Stomach (tissue), 9 donors: ENCODE results near the gene TMEM143. TPM values are rescaled to one million over a fixed set of nuclear protein-coding genes. Genes with fewer than 3 reads are reported as not detected.
A peak's percentile ranks its signal among the peaks of the same experiment; 100 is the strongest.
"Not testable (repeated sequence)": the region's sequence is repeated elsewhere in the genome, so short reads cannot be mapped to it uniquely, and the experiment has no call there.

Experiments
- DNase-seq, 2 donors: peaks; one replicate each; pipeline versions ENCODE4 v3.0.0 to v3.0.0-alpha.2; 2013 to 2019
- H3K27ac ChIP-seq, 5 donors: fragments of 200-600 bp in 4 of 5; sonication (generic) in 4 of 5; one replicate each; pipeline ENCODE4 v1.5.1; 2013 to 2019; ENCODE audit warnings: mild to moderate bottlenecking in 1 of 5, moderate library complexity in 1 of 5
- H3K27me3 ChIP-seq, 3 donors: fragments of 200-600 bp; sonication (generic); one replicate each; pipeline ENCODE4 v1.5.1; 2017 to 2019; ENCODE audit warnings: mixed run types in 1 of 3
- H3K36me3 ChIP-seq, 4 donors: fragments of 200-600 bp; sonication (generic); 1 replicate in 3 of 4; 2 replicates in 1 of 4; pipeline ENCODE4 v1.5.1; 2016 to 2019
- H3K4me1 ChIP-seq, 4 donors: fragments of 200-600 bp; sonication (generic); one replicate each; pipeline ENCODE4 v1.5.1; 2016 to 2019
- H3K4me3 ChIP-seq, 4 donors: fragments of 200-600 bp; sonication (generic) in 3 of 4; one replicate each; pipeline ENCODE4 v1.5.1; 2016 to 2019; ENCODE audit warnings: mild to moderate bottlenecking in 1 of 4
- H3K9me3 ChIP-seq, 4 donors: fragments of 200-600 bp; sonication (generic); one replicate each; pipeline ENCODE4 v1.5.1; 2016 to 2019
- CTCF ChIP-seq, 7 experiments: fragments of 450-650 bp in 4 of 7; fragments of 200-600 bp in 3 of 7; sonication (generic) in 3 of 7; IDR thresholded peaks; one replicate each; pipeline ENCODE4 v1.5.1; 2016 to 2019; ENCODE audit warnings: antibody characterized with exemption in 7 of 7, control low read depth in 2 of 7, mild to moderate bottlenecking in 1 of 7
- EP300 ChIP-seq: sonication (generic); formaldehyde crosslinking; IDR thresholded peaks from one replicate; pipeline ENCODE4 v1.6.1; 2017; ENCODE audit warnings: antibody characterized with exemption
- POLR2A ChIP-seq, 4 donors: fragments of 450-650 bp; IDR thresholded peaks; one replicate each; pipeline ENCODE4 v1.6.1; 2016; ENCODE audit warnings: antibody characterized with exemption in 4 of 4, control low read depth in 2 of 4, mild to moderate bottlenecking in 1 of 4, moderate library complexity in 1 of 4
- POLR2AphosphoS5 ChIP-seq, 3 donors: sonication (generic); formaldehyde crosslinking; IDR thresholded peaks; one replicate each; pipeline ENCODE4 v1.6.1; 2016; ENCODE audit warnings: antibody characterized with exemption in 3 of 3
- WGBS, 5 donors: extraction: QIAGEN DNeasy Blood & Tissue Kit in 3 of 5; methylation state at CpG; one replicate each; pipeline versions ENCODE4 v1.1.5 to v1.1.7; 2013 to 2018; 5-methylcytosine and 5-hydroxymethylcytosine counted together
- intact Hi-C: fragments of 100-400 bp; cut with DNase I; formaldehyde crosslinking; loops from one replicate; pipeline ENCODE4 v1.15.1; 2023; ENCODE audit warnings: low total_unique reads
- polyA plus RNA-seq, 3 donors: library from polyadenylated mRNA; stranded (reverse); fragments of 200-250 nt; gene quantifications; one replicate each; pipeline ENCODE4 v1.2.3, GENCODE V29; 2013
- total RNA-seq, 5 donors: library from RNA; depleted of rRNA; stranded (reverse); fragments of >200 nt; gene quantifications; one replicate each; pipeline versions ENCODE4 v1.1.0 to v1.2.3, GENCODE V29; 2014 to 2016
- donor health status: healthy with polysubstance abuse.
- donor health status: Bipolar disorder and iron deficiency.
- donor health status: healthy.

The TMEM143 gene
- total and polyA plus RNA-seq, 8 donors, result 4.2 to 33.3 (median 10.0) TPM

- no peak overlapping the region for H3K4me3 ChIP-seq
- TF ChIP-seq POLR2AphosphoS5 (IDR thresholded peaks at IDR 0.05) (no peak), CTCF (IDR thresholded peaks at IDR 0.05) (no peak), EP300 (no peak), POLR2A (IDR thresholded peaks at IDR 0.05) (no peak)
- no peak for DNase-seq
- H3K9me3 ChIP-seq, result no peaks in the 10 kb centered on the region
- H3K4me1 ChIP-seq, result peaks cover 7 to 16% (median 13%) of the 10 kb centered on the region in 4 donors
- no peak overlapping the region for H3K27ac ChIP-seq
- WGBS, 5 donors, result 75 to 92% (median 81%) methylated on average over 4 of the region's 4 CpGs
- no peaks in the 10 kb centered on the region for H3K36me3 ChIP-seq
- peaks cover 0 to 42% (median 10%) of the 10 kb centered on the region in 3 donors for H3K27me3 ChIP-seq
- intact Hi-C loops, result no loop called here
Observed at GRCh38 chr19:48292798-48293197, 70.9 kb downstream of the TMEM143 start.

GRCh38 chr19:48291489-48291815 is 72.3 kb downstream of the TMEM143 start:
- H3K9me3 ChIP-seq, intact Hi-C loops, H3K36me3 ChIP-seq, H3K27ac ChIP-seq, DNase-seq: not testable (repeated sequence)
- WGBS, 5 donors, result 31 to 36% (median 33%) methylated on average over 11 of the region's 11 CpGs
- Histone ChIP-seq H3K27me3 (peaks cover 0 to 33% (median 10%) of the 10 kb centered on the region in 3 donors), H3K4me1 (peaks cover 7 to 16% (median 13%) of the 10 kb centered on the region in 4 donors), H3K4me3 (peak overlapping the region in 2 of 4 donors; percentile 49 to 51)

GRCh38 chr19:48290771-48291488 is 72.8 kb downstream of the TMEM143 start:
- WGBS, 5 donors, result 1 to 3% (median 2%) methylated on average over 41 to 45 of the region's 45 CpGs
- Histone ChIP-seq H3K4me1 (peaks cover 7 to 16% (median 13%) of the 10 kb centered on the region in 4 donors), H3K9me3 (peaks cover 0 to 12% (median 11%) of the 10 kb centered on the region in 4 donors), H3K27me3 (peaks cover 0 to 33% (median 10%) of the 10 kb centered on the region in 3 donors), H3K4me3 (peak overlapping the region; percentile 38 to 51 (median 44)), H3K27ac (peak overlapping the region in 3 of 5 donors; percentile 29 to 61 (median 44)), H3K36me3 (peaks cover 0 to 11% (median 0%) of the 10 kb centered on the region in 4 donors)
- intact Hi-C loops, result no loop called here
- peak; percentile 81 to 92 for DNase-seq
- TF ChIP-seq CTCF (IDR thresholded peaks at IDR 0.05), result peak in 6 of 7 experiments; percentile 46 to 98 (median 96)
- TF ChIP-seq POLR2AphosphoS5 (IDR thresholded peaks at IDR 0.05), result peak in 1 of 3 donors; percentile 55
- no peak for TF ChIP-seq POLR2A (IDR thresholded peaks at IDR 0.05)
- TF ChIP-seq EP300, result no peak

- H3K27ac ChIP-seq, result peak overlapping the region in 1 of 5 donors; percentile 61
- peaks cover 0 to 14% (median 12%) of the 10 kb centered on the region in 4 donors for H3K9me3 ChIP-seq
- peak overlapping the region; percentile 38 to 51 (median 44) for H3K4me3 ChIP-seq
- peaks cover 7 to 16% (median 13%) of the 10 kb centered on the region in 4 donors for H3K4me1 ChIP-seq
- peaks cover 0 to 30% (median 10%) of the 10 kb centered on the region in 3 donors for H3K27me3 ChIP-seq
- TF ChIP-seq POLR2A (IDR thresholded peaks at IDR 0.05) (no peak), POLR2AphosphoS5 (IDR thresholded peaks at IDR 0.05) (no peak), EP300 (no peak), CTCF (IDR thresholded peaks at IDR 0.05) (no peak)
- H3K36me3 ChIP-seq, result peaks cover 0 to 15% (median 0%) of the 10 kb centered on the region in 4 donors
- intact Hi-C loops, result no loop called here
- peak in 1 of 2 donors; percentile 65 for DNase-seq
- WGBS, 5 donors, result 4 to 17% (median 10%) methylated on average over 8 to 10 of the region's 10 CpGs
Observed at GRCh38 chr19:48290401-48290770, 73.4 kb downstream of the TMEM143 start.

- no peak for TF ChIP-seq POLR2AphosphoS5 (IDR thresholded peaks at IDR 0.05)
- no peak for TF ChIP-seq EP300
- TF ChIP-seq CTCF (IDR thresholded peaks at IDR 0.05), result no peak
- TF ChIP-seq POLR2A (IDR thresholded peaks at IDR 0.05), result no peak
- no peak for DNase-seq
- Histone ChIP-seq H3K36me3 (peaks cover 0 to 24% (median 0%) of the 10 kb centered on the region in 4 donors), H3K4me3 (no peak overlapping the region), H3K27ac (no peak overlapping the region), H3K9me3 (peaks cover 0 to 27% (median 22%) of the 10 kb centered on the region in 4 donors), H3K4me1 (peaks cover 7 to 16% (median 13%) of the 10 kb centered on the region in 4 donors), H3K27me3 (peaks cover 0 to 12% (median 10%) of the 10 kb centered on the region in 3 donors)
- 73 to 92% (median 80%) methylated on average over 3 of the region's 3 CpGs for WGBS, 5 donors
- intact Hi-C loops, result no loop called here
Observed at GRCh38 chr19:48287748-48288147, 76.0 kb downstream of the TMEM143 start.
